ENCODE results near the gene ACY1.

DNA sequence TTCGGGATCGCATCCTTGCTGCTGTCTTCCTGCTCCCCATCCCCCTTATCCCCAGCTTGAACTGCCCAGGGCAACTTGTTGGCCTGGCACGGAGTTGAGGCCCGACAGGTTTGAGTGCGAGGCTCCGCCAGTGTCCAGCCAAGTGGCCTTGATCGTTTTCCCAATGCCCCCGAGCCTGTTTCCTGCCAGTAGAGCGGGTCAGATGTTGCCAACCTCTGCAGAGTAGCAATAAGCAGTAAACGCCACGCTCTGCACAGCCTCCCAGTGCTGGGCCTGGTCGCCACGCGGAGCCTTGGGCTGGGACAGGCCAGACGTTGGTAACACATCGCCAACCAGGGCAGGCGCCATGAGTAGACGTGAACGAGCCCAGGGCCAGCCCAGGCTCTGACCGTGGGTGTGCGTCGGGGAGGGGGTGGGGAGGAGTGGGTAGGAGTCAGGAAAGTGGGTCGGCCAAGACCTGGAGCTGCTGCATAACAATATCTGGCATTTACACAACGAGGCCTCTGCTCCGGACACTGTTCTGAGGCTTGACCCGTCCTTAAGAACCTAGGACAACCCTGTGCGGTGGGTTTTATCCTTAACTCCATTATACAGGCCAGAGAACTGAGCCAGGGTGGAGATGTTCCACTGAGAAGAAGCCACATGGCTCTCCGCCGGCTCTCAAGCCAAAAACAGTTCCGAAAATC, 8.9 kb upstream of the ACY1 start:
- TF ChIP-seq, protein P1, sequence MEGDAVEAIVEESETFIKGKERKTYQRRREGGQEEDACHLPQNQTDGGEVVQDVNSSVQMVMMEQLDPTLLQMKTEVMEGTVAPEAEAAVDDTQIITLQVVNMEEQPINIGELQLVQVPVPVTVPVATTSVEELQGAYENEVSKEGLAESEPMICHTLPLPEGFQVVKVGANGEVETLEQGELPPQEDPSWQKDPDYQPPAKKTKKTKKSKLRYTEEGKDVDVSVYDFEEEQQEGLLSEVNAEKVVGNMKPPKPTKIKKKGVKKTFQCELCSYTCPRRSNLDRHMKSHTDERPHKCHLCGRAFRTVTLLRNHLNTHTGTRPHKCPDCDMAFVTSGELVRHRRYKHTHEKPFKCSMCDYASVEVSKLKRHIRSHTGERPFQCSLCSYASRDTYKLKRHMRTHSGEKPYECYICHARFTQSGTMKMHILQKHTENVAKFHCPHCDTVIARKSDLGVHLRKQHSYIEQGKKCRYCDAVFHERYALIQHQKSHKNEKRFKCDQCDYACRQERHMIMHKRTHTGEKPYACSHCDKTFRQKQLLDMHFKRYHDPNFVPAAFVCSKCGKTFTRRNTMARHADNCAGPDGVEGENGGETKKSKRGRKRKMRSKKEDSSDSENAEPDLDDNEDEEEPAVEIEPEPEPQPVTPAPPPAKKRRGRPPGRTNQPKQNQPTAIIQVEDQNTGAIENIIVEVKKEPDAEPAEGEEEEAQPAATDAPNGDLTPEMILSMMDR (optimal IDR thresholded peaks at IDR 0.05 in 1 of 3, IDR thresholded peaks at IDR 0.05 in 1 of 3, conservative IDR thresholded peaks at IDR 0.05 in 1 of 3; ENCODE audit: extremely low read depth in 1 of 3, insufficient read depth in 2 of 3, low read length in 3 of 3), result peak in 1 of 3 experiments; percentile 7
- TF ChIP-seq EZH2 (IDR thresholded peaks at IDR 0.05; ENCODE audit: low read length), result no peak
